ENCODE data around the gene DDX25.

The DDX25 gene

DNA sequence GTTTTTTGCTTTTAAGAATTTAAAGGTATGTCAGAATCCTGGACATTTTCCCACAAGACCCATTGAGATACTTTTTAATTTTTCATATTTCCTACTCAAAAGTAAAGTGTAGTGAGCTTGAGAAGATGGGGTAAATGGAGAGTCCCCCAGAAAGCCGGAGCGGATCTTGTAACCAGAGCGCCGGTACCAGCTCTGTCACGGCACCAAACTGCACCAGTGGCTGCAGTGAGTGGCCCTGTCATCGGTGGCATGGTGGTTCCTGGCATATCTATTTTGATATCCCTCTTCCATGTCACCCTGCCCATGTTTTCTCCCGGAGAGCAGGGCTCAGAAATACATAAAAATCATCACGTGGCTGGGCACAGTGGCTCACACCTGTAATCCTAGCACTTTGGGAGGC, 19.3 kb downstream of the DDX25 start:
- no peak for DNase-seq (ENCODE audit: low read depth)
- TF ChIP-seq, protein P1, sequence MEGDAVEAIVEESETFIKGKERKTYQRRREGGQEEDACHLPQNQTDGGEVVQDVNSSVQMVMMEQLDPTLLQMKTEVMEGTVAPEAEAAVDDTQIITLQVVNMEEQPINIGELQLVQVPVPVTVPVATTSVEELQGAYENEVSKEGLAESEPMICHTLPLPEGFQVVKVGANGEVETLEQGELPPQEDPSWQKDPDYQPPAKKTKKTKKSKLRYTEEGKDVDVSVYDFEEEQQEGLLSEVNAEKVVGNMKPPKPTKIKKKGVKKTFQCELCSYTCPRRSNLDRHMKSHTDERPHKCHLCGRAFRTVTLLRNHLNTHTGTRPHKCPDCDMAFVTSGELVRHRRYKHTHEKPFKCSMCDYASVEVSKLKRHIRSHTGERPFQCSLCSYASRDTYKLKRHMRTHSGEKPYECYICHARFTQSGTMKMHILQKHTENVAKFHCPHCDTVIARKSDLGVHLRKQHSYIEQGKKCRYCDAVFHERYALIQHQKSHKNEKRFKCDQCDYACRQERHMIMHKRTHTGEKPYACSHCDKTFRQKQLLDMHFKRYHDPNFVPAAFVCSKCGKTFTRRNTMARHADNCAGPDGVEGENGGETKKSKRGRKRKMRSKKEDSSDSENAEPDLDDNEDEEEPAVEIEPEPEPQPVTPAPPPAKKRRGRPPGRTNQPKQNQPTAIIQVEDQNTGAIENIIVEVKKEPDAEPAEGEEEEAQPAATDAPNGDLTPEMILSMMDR (IDR thresholded peaks at IDR 0.05; ENCODE audit: low read length, missing control alignments), result no peak
- no peak overlapping the region for H3K4me3 ChIP-seq (replicated peaks; ENCODE audit: low read depth, low read length)

- TF ChIP-seq, protein P1 (IDR thresholded peaks at IDR 0.05; ENCODE audit: low read length, missing control alignments), result no peak
- H3K4me3 ChIP-seq (replicated peaks; ENCODE audit: low read depth, low read length), result no peak overlapping the region
- DNase-seq (ENCODE audit: low read depth), result no peak
These were observed 20.2 kb downstream of the DDX25 start for GRCh38 chr11:125924384-125925007.

GRCh38 chr11:125925247-125925740, 21.0 kb downstream of the DDX25 start:
- H3K4me3 ChIP-seq (replicated peaks; ENCODE audit: low read depth, low read length), result no peak overlapping the region
- no peak for DNase-seq (ENCODE audit: low read depth)
- TF ChIP-seq, protein P1 (IDR thresholded peaks at IDR 0.05; ENCODE audit: low read length, missing control alignments), result no peak

GRCh38 chr11:125925804-125926203, 21.5 kb downstream of the DDX25 start:
- H3K4me3 ChIP-seq (replicated peaks; ENCODE audit: low read depth, low read length), result no peak overlapping the region
- TF ChIP-seq, protein P1 (IDR thresholded peaks at IDR 0.05; ENCODE audit: low read length, missing control alignments), result no peak
- no peak for DNase-seq (ENCODE audit: low read depth)

GRCh38 chr11:125926682-125927081, 22.4 kb downstream of the DDX25 start:
- no peak overlapping the region for H3K4me3 ChIP-seq (replicated peaks; ENCODE audit: low read depth, low read length)
- TF ChIP-seq, protein P1 (IDR thresholded peaks at IDR 0.05; ENCODE audit: low read length, missing control alignments), result no peak
- no peak for DNase-seq (ENCODE audit: low read depth)

- TF ChIP-seq, protein P1 (IDR thresholded peaks at IDR 0.05; ENCODE audit: low read length, missing control alignments), result no peak
- DNase-seq (ENCODE audit: low read depth), result no peak
- H3K4me3 ChIP-seq (replicated peaks; ENCODE audit: low read depth, low read length), result no peak overlapping the region
These were observed 25.3 kb downstream of the DDX25 start for GRCh38 chr11:125929445-125930075.

DNA sequence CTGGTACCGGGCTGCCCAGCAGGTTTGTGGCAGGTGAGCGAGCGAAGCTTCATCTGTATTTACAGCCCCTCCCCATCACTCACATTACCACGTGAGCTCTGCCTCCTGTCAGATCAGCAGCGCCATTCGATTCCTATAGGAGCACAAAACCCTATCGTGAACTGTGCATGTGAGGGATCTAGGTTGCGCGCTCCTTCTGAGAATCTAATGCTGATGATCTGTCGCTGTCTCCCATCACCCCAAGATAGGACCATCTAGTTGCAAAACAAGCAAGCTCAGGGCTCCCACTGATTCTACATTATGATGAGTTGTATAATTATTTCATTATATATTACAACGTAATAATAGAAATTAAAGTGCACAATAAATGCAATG, 25.8 kb downstream of the DDX25 start:
- no peak overlapping the region for H3K4me3 ChIP-seq (replicated peaks; ENCODE audit: low read depth, low read length)
- TF ChIP-seq, protein P1 (IDR thresholded peaks at IDR 0.05; ENCODE audit: low read length, missing control alignments), result no peak
- DNase-seq (ENCODE audit: low read depth), result no peak

All from fibroblast of pulmonary artery (primary cell).